ENCODE results near the gene TRPV5.

- TF ChIP-seq CTCF (IDR thresholded peaks at IDR 0.05) (no peak), POLR2A (IDR thresholded peaks at IDR 0.05) (no peak)
Measured at GRCh38 chr7:142906643-142907042, 26.9 kb downstream of the TRPV5 start.
